Measurements from ENCODE around the gene AVEN.

DNA sequence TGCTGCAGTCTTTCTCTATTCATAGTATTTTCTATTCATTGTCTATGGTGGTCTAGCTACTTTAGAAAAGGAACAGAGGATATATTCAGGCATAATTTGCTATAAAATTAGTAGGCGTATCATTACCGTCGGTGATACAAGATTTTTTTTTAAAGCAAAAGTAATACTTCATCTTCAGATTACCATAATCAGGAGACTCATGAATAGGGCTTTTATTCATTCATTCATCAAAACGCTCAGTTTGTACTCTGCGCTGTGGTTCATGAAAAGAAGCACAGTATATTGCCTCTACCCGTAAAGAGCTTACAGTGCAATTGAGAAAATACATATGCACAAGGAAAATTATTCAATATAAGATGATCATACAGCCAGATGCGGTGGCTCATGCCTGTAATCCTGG is 207.4 kb downstream of the AVEN start:
- TF ChIP-seq, protein P1, sequence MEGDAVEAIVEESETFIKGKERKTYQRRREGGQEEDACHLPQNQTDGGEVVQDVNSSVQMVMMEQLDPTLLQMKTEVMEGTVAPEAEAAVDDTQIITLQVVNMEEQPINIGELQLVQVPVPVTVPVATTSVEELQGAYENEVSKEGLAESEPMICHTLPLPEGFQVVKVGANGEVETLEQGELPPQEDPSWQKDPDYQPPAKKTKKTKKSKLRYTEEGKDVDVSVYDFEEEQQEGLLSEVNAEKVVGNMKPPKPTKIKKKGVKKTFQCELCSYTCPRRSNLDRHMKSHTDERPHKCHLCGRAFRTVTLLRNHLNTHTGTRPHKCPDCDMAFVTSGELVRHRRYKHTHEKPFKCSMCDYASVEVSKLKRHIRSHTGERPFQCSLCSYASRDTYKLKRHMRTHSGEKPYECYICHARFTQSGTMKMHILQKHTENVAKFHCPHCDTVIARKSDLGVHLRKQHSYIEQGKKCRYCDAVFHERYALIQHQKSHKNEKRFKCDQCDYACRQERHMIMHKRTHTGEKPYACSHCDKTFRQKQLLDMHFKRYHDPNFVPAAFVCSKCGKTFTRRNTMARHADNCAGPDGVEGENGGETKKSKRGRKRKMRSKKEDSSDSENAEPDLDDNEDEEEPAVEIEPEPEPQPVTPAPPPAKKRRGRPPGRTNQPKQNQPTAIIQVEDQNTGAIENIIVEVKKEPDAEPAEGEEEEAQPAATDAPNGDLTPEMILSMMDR (IDR thresholded peaks at IDR 0.05): no peak
- no peak for TF ChIP-seq POLR2AphosphoS5 (IDR thresholded peaks at IDR 0.05)

Measured in breast epithelium (tissue), 3 donors.